ENCODE results near the gene CHRNG.

The CHRNG gene

DNA sequence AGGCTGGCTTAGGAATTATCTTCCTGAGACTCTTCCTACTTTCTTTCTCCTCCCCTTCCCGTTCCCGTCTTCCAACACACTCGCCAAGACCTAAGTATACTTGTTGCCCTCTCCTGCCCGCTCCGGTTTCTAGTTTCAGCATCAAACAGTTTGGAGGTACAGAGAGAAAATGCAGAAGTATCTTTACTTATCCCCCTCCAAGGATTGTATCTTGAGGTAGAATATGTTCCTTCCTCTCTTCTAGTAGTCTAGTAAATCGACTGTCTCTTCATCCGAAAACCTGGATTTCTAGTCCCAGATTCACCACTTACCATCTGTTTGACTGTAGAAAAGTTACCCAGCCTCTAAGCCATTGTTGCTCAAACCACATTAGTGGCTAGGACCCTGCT lies 11.8 kb downstream of the CHRNG start:
- TF ChIP-seq, protein P1, sequence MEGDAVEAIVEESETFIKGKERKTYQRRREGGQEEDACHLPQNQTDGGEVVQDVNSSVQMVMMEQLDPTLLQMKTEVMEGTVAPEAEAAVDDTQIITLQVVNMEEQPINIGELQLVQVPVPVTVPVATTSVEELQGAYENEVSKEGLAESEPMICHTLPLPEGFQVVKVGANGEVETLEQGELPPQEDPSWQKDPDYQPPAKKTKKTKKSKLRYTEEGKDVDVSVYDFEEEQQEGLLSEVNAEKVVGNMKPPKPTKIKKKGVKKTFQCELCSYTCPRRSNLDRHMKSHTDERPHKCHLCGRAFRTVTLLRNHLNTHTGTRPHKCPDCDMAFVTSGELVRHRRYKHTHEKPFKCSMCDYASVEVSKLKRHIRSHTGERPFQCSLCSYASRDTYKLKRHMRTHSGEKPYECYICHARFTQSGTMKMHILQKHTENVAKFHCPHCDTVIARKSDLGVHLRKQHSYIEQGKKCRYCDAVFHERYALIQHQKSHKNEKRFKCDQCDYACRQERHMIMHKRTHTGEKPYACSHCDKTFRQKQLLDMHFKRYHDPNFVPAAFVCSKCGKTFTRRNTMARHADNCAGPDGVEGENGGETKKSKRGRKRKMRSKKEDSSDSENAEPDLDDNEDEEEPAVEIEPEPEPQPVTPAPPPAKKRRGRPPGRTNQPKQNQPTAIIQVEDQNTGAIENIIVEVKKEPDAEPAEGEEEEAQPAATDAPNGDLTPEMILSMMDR (IDR thresholded peaks at IDR 0.05; ENCODE audit: insufficient read depth, low read length, missing control alignments), result no peak
- CTCF ChIA-PET, result interaction anchor here (1.2 kb wide), 1 partner anchor 30 kb away, joined by 3 read pairs; no protein-coding TSS in a partner anchor
- peak overlapping the region; percentile 86 for H3K4me3 ChIP-seq (ENCODE audit: low read depth, low read length)
- no peak for DNase-seq (ENCODE audit: low read depth, low spot score)
- POLR2A ChIA-PET, result interaction anchor here (0.7 to 1.4 kb wide), 5 partner anchors 12 to 61 kb away, joined by 3 to 9 read pairs (median 6); no protein-coding TSS in a partner anchor

DNA sequence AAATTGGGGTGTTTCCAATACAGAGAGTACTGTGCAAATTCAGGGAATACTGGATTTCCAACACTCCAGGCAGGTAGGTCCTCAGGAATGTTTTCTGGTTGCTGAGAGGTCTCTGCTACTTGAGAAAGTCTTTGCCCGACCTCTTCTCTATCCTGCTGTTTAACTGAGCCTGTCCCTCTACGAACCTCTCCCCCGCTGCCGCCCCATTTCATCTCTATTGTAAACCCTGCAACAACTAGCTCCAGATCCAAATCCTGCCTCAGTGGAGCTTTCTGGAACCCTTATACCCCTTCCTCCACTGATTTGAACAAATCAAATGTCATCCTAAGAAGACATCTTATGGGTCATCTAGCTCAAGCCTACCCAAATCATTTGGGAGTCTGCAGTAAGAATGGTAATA lies 12.3 kb downstream of the CHRNG start:
- ChIA-PET CTCF (no interaction called here), POLR2A (interaction anchor here (0.9 kb wide), 1 partner anchor 10 kb away, joined by 3 read pairs; no protein-coding TSS in a partner anchor)
- H3K4me3 ChIP-seq (ENCODE audit: low read depth, low read length), result peak overlapping the region; percentile 86
- no peak for DNase-seq (ENCODE audit: low read depth, low spot score)
- TF ChIP-seq, protein P1 (IDR thresholded peaks at IDR 0.05; ENCODE audit: insufficient read depth, low read length, missing control alignments), result no peak

DNA sequence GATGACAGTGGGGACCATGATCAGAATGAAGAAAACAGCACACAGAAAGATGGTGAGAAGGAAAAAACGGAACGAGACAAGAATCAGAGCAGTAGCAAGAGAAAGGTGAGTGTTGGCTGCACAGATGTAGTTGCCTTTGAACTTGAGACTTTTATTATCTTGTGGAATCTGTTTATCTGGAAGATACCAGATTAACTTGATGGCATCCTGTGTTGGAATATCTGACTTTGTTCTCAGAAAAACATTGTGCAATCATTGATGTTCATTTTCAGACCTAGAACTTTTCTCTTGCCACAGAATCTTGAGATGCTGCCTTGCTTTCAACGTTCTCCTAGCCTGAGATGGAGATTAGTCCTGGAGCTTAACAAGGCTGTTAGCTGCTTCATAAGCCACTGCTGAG lies 16.9 kb downstream of the CHRNG start:
- TF ChIP-seq, protein P1 (IDR thresholded peaks at IDR 0.05; ENCODE audit: insufficient read depth, low read length, missing control alignments), result no peak
- no peak for DNase-seq (ENCODE audit: low read depth, low spot score)
- POLR2A ChIA-PET, result no interaction called here
- CTCF ChIA-PET, result no interaction called here
- H3K4me3 ChIP-seq (ENCODE audit: low read depth, low read length), result no peak overlapping the region

DNA sequence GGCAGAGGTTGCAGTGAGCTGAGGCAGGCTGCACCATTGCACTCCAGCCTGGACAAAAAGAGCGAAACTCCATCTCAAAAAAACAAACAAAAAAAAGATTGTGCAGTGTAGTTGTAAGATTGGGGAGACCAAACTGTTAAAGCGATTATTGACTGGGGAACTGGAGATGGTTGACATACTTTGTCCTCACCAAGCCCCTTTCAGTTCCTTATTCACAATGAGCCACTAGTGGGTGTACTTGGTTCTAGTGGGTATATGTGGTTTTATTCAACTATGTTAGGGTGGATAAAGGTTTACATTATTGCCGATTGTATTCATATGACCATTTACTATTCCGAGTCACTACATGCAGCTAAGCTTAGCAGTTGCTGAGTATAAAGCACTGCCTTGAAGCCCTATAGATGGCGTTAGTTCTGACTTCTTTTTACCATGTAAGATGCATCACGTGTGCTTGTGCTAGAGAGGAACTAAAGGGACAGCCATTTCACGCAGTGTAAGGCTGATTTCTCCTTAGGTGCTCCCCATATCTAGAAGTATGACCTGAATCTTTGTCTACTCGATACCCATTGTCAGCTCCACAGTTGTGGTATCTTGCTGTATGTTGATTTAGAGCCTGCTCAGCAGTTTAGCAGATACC lies 23.1 kb downstream of the CHRNG start:
- ChIA-PET CTCF (interaction anchor here (1.0 kb wide), 1 partner anchor 9 kb away, joined by 3 read pairs; no protein-coding TSS in a partner anchor), POLR2A (interaction anchor here (0.9 kb wide), 1 partner anchor 12 kb away, joined by 6 read pairs; the partner anchor contains the start of genes EIF4E2 and TIGD1)
- H3K4me3 ChIP-seq (ENCODE audit: low read depth, low read length), result no peak overlapping the region
- no peak for DNase-seq (ENCODE audit: low read depth, low spot score)
- TF ChIP-seq, protein P1 (IDR thresholded peaks at IDR 0.05; ENCODE audit: insufficient read depth, low read length, missing control alignments), result no peak

DNA sequence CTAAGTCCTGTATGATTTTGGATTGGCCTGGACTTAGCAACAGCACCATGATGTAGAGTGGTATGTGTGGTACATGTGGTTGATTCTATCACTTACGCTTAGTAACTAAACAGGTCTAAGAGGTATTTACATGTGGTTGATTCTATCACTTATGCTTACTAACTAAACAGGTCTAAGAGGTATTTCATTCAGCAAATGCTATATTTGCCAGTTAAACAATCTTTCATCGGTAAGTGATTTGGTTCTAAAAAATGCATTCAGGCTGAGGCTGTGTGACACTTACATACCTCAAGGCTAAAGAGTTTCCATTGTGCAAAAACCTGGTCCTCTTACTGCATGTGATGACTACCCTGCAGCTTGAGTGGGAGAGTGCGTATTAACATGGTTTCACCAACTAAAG lies 24.1 kb downstream of the CHRNG start:
- ChIA-PET CTCF (interaction anchor here (1.4 kb wide), 1 partner anchor 9 kb away, joined by 3 read pairs; no protein-coding TSS in a partner anchor), POLR2A (interaction anchor here (0.6 to 0.9 kb wide), 2 partner anchors 13 to 301 kb away, joined by 3 to 6 read pairs; partner anchors contain the start of genes EIF4E2 and TIGD1)
- peak; percentile 40 for DNase-seq (ENCODE audit: low read depth, low spot score)
- H3K4me3 ChIP-seq (ENCODE audit: low read depth, low read length), result no peak overlapping the region
- TF ChIP-seq, protein P1 (IDR thresholded peaks at IDR 0.05; ENCODE audit: insufficient read depth, low read length, missing control alignments), result no peak

DNA sequence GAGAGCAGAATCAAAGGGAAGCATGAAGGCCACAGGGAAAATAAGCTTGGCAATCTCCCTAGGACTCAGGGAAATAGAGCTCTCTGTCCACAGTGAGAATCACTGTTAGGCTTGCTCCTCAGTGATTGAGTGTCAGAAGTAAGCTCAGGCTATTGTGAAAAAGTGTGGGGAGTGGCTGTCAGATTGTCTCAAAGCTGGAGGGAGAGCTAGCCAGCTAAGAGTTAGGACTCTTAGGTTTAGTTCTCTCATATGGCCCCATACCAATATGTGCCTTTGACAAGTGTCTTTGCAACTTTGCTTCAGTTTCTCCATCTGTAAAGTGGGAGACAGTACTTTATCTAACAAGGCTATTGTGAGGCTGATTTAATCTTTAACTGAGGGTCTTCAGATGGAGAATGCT lies 28.2 kb downstream of the CHRNG start:
- ChIA-PET CTCF (interaction anchor here (0.9 kb wide), 1 partner anchor 891 kb away, joined by 3 read pairs; no protein-coding TSS in a partner anchor), POLR2A (interaction anchor here (2.4 kb wide), 1 partner anchor 17 kb away, joined by 9 read pairs; the partner anchor contains the start of genes EIF4E2 and TIGD1)
- H3K4me3 ChIP-seq (ENCODE audit: low read depth, low read length), result no peak overlapping the region
- TF ChIP-seq, protein P1 (IDR thresholded peaks at IDR 0.05; ENCODE audit: insufficient read depth, low read length, missing control alignments), result no peak
- DNase-seq (ENCODE audit: low read depth, low spot score), result no peak
